ENCODE data around the gene ANKRD18B. TPM values are rescaled to one million over a fixed set of nuclear protein-coding genes. Genes with fewer than 3 reads are reported as not detected.
"Not testable (repeated sequence)": the region's sequence is repeated elsewhere in the genome, so short reads cannot be mapped to it uniquely, and the experiment has no call there.

The ANKRD18B gene
- total and polyA plus RNA-seq, 3 experiments from 2014 or later = 0.92 TPM; not detected in 2

- POLR2A ChIA-PET; DNase-seq; H3K9me3 Mint-ChIP-seq; H3K4me3 ChIP-seq (ENCODE audit: low read length); H3K27ac ChIP-seq (ENCODE audit: low read depth, low read length); H3K36me3 ChIP-seq (ENCODE audit: insufficient read depth, low read length); CTCF ChIA-PET; H3K36me3 Mint-ChIP-seq; H3K9me3 ChIP-seq (ENCODE audit: low read length); H3K27ac Mint-ChIP-seq; H3K4me1 Mint-ChIP-seq; H3K4me1 ChIP-seq (ENCODE audit: insufficient read depth, low read length); H3K4me3 Mint-ChIP-seq; H3K27me3 ChIP-seq (ENCODE audit: insufficient read depth, low read length, poor library complexity, severe bottlenecking): not testable (repeated sequence)
- H3K27me3 Mint-ChIP-seq = peaks cover 4 to 50% of the 10 kb centered on the region in 2 donors
Observed at GRCh38 chr9:33545715-33546114, 21.7 kb downstream of the ANKRD18B start.

- H3K27ac ChIP-seq (ENCODE audit: low read depth, low read length); H3K4me3 ChIP-seq (ENCODE audit: low read length); H3K27ac Mint-ChIP-seq; H3K9me3 Mint-ChIP-seq; DNase-seq; H3K36me3 Mint-ChIP-seq; H3K27me3 ChIP-seq (ENCODE audit: insufficient read depth, low read length, poor library complexity, severe bottlenecking); H3K4me1 ChIP-seq (ENCODE audit: insufficient read depth, low read length); H3K36me3 ChIP-seq (ENCODE audit: insufficient read depth, low read length); H3K4me3 Mint-ChIP-seq; POLR2A ChIA-PET; H3K4me1 Mint-ChIP-seq; CTCF ChIA-PET; H3K9me3 ChIP-seq (ENCODE audit: low read length): not testable (repeated sequence)
- peaks cover 2 to 48% of the 10 kb centered on the region in 2 donors for H3K27me3 Mint-ChIP-seq
Observed at GRCh38 chr9:33548816-33549215, 24.8 kb downstream of the ANKRD18B start.

DNA sequence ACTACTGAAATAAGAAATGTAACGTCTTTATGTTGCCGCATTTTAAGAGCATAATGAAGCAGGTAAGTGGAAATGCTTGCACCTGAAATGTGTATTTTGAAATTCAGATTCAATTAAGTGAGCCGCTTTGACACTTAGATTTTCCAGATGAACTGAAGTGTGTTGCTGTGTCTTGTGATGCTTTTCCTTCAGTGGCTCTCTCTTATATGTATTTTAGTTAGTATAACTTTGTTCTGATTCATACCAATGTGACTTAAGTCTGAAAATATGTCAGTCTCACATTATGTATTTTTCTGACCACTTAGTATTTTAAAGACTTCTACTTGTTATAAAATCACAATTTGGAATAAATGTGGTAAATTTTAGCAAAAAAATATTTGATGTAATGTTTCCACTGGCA, 25.4 kb downstream of the ANKRD18B start:
- H3K9me3 ChIP-seq (ENCODE audit: low read length); H3K4me1 ChIP-seq (ENCODE audit: insufficient read depth, low read length); H3K4me3 ChIP-seq (ENCODE audit: low read length); DNase-seq; H3K27ac Mint-ChIP-seq; H3K4me1 Mint-ChIP-seq; POLR2A ChIA-PET; H3K4me3 Mint-ChIP-seq; H3K27ac ChIP-seq (ENCODE audit: low read depth, low read length); H3K9me3 Mint-ChIP-seq; CTCF ChIA-PET; H3K36me3 Mint-ChIP-seq; H3K27me3 ChIP-seq (ENCODE audit: insufficient read depth, low read length, poor library complexity, severe bottlenecking); H3K36me3 ChIP-seq (ENCODE audit: insufficient read depth, low read length): not testable (repeated sequence)
- H3K27me3 Mint-ChIP-seq = peaks cover 6 to 53% of the 10 kb centered on the region in 2 donors

GRCh38 chr9:33551183-33551582, 27.1 kb downstream of the ANKRD18B start:
- H3K27ac ChIP-seq (ENCODE audit: low read depth, low read length); H3K4me1 Mint-ChIP-seq; POLR2A ChIA-PET; CTCF ChIA-PET; DNase-seq; H3K27ac Mint-ChIP-seq; H3K4me3 Mint-ChIP-seq; H3K36me3 Mint-ChIP-seq; H3K4me1 ChIP-seq (ENCODE audit: insufficient read depth, low read length); H3K27me3 ChIP-seq (ENCODE audit: insufficient read depth, low read length, poor library complexity, severe bottlenecking); H3K4me3 ChIP-seq (ENCODE audit: low read length); H3K9me3 ChIP-seq (ENCODE audit: low read length); H3K36me3 ChIP-seq (ENCODE audit: insufficient read depth, low read length); H3K9me3 Mint-ChIP-seq: not testable (repeated sequence)
- peaks cover 6 to 48% of the 10 kb centered on the region in 2 donors for H3K27me3 Mint-ChIP-seq

DNA sequence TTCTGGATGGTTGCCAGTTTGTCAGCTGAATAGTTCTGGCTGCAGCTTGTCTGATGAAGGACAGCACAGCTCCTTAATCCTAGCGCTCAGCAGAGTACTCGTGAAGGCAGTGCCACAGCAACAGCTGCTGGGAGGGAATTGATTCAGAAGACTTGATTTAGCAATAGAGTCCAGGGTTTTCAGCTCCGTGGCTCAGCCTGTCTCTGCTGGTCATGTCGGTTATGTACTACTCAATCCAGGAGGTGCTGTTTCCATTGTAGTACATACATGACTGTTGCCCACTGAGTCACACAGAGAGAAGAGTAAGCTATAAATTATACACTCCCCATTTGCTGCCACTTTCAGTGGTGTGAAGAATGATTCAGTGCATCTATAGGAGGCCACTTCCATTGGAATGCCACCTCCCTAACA, 28.3 kb downstream of the ANKRD18B start:
- H3K9me3 ChIP-seq (ENCODE audit: low read length); H3K36me3 Mint-ChIP-seq; H3K4me1 ChIP-seq (ENCODE audit: insufficient read depth, low read length); H3K4me3 ChIP-seq (ENCODE audit: low read length); POLR2A ChIA-PET; H3K4me1 Mint-ChIP-seq; H3K36me3 ChIP-seq (ENCODE audit: insufficient read depth, low read length); H3K4me3 Mint-ChIP-seq; H3K27ac ChIP-seq (ENCODE audit: low read depth, low read length); H3K27me3 ChIP-seq (ENCODE audit: insufficient read depth, low read length, poor library complexity, severe bottlenecking); DNase-seq; CTCF ChIA-PET; H3K27ac Mint-ChIP-seq; H3K9me3 Mint-ChIP-seq: not testable (repeated sequence)
- peaks cover 10 to 40% of the 10 kb centered on the region in 2 donors for H3K27me3 Mint-ChIP-seq

DNA sequence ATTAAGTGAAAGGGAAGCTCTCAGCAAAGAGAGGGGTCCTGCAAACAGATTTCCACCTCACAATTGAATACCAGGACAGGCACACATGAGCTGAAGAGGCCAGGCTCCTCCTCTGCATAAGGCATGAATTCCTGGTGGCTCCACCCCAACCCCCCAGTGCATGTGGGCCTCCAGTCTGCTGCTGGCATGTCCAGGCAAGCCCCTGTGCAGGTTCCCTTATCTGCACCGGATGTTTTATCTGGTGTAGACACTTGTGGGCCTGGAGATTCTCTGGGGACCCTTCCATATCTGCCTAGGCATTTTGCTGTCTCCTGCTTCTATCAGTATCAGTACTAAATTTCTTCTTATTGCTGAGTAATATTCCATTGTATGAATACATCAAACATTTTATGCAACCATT, 36.2 kb downstream of the ANKRD18B start:
- H3K9me3 Mint-ChIP-seq; H3K27ac Mint-ChIP-seq; H3K9me3 ChIP-seq (ENCODE audit: low read length); H3K27me3 ChIP-seq (ENCODE audit: insufficient read depth, low read length, poor library complexity, severe bottlenecking); H3K4me1 Mint-ChIP-seq; CTCF ChIA-PET; H3K4me3 ChIP-seq (ENCODE audit: low read length); H3K36me3 Mint-ChIP-seq; H3K4me1 ChIP-seq (ENCODE audit: insufficient read depth, low read length); DNase-seq; H3K4me3 Mint-ChIP-seq; H3K27ac ChIP-seq (ENCODE audit: low read depth, low read length); H3K36me3 ChIP-seq (ENCODE audit: insufficient read depth, low read length); POLR2A ChIA-PET: not testable (repeated sequence)
- peaks cover 5 to 16% of the 10 kb centered on the region in 2 donors for H3K27me3 Mint-ChIP-seq

DNA sequence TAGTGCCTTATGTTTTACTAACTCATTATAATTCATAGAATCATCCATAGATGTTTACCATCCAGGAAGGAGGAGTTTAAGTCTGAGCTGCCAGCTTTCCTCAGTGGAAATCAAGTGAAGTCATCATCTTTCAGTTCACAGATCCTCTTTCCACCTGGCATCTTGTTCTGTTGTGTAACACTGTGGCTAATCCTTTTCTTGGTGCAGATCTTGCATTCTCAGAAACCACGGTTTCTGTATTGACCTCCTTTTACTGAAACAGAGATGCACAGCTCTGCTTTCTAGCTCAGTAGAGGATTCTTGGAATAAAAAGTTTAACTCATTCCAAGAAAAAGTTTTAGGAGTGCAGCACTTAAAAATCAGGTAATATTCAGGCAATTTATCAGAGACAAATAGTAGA, 38.1 kb downstream of the ANKRD18B start:
- H3K27ac ChIP-seq (ENCODE audit: low read depth, low read length); H3K9me3 Mint-ChIP-seq; H3K4me3 ChIP-seq (ENCODE audit: low read length); H3K36me3 Mint-ChIP-seq; H3K27ac Mint-ChIP-seq; H3K27me3 ChIP-seq (ENCODE audit: insufficient read depth, low read length, poor library complexity, severe bottlenecking); H3K36me3 ChIP-seq (ENCODE audit: insufficient read depth, low read length); H3K4me3 Mint-ChIP-seq; DNase-seq; H3K4me1 Mint-ChIP-seq; POLR2A ChIA-PET; CTCF ChIA-PET; H3K9me3 ChIP-seq (ENCODE audit: low read length); H3K4me1 ChIP-seq (ENCODE audit: insufficient read depth, low read length): not testable (repeated sequence)
- peaks cover 2 to 14% of the 10 kb centered on the region in 2 donors for H3K27me3 Mint-ChIP-seq

DNA sequence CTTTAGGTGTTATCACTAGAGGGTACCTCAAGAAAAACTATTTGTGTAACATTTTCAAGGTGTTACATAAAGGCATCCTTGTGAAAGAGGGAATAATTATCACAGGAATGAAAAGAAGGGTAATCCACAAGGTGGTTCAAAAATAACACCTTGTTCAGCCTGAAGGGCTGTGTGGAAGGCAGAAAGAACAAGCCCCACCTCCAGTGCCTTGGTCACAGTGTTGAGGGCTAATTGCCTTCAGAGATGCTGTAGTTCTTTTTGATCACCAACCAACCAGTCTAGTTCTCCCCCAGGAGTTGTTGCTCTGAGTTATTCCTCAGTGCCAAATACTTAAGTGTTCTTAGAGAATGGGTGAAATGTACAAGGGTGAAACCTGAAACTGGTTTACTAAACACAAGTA, 43.7 kb downstream of the ANKRD18B start:
- POLR2A ChIA-PET; H3K4me1 ChIP-seq (ENCODE audit: insufficient read depth, low read length); H3K9me3 ChIP-seq (ENCODE audit: low read length); H3K27ac ChIP-seq (ENCODE audit: low read depth, low read length); H3K27me3 ChIP-seq (ENCODE audit: insufficient read depth, low read length, poor library complexity, severe bottlenecking); DNase-seq; CTCF ChIA-PET; H3K4me3 Mint-ChIP-seq; H3K9me3 Mint-ChIP-seq; H3K4me1 Mint-ChIP-seq; H3K36me3 ChIP-seq (ENCODE audit: insufficient read depth, low read length); H3K4me3 ChIP-seq (ENCODE audit: low read length); H3K27ac Mint-ChIP-seq; H3K36me3 Mint-ChIP-seq: not testable (repeated sequence)
- H3K27me3 Mint-ChIP-seq = peaks cover 9 to 29% of the 10 kb centered on the region in 2 donors

- H3K36me3 Mint-ChIP-seq; H3K4me1 ChIP-seq (ENCODE audit: insufficient read depth, low read length); H3K27ac ChIP-seq (ENCODE audit: low read depth, low read length); H3K4me3 ChIP-seq (ENCODE audit: low read length); H3K9me3 ChIP-seq (ENCODE audit: low read length); H3K9me3 Mint-ChIP-seq; H3K36me3 ChIP-seq (ENCODE audit: insufficient read depth, low read length); DNase-seq; H3K27me3 Mint-ChIP-seq; POLR2A ChIA-PET; H3K27ac Mint-ChIP-seq; H3K27me3 ChIP-seq (ENCODE audit: insufficient read depth, low read length, poor library complexity, severe bottlenecking); CTCF ChIA-PET; H3K4me1 Mint-ChIP-seq; H3K4me3 Mint-ChIP-seq: not testable (repeated sequence)
Observed at GRCh38 chr9:33577786-33578185, 53.7 kb downstream of the ANKRD18B start.
